GM12874 (cell line): ENCODE results near the gene HHLA2.

Experiments used
- CTCF ChIP-seq: IDR thresholded peaks from 2 replicates; pipeline ENCODE4 v1.5.1; 2011; ENCODE audit warnings: low read depth, mild to moderate bottlenecking, control low read depth, low read length, moderate library complexity; ENCODE audit not compliant: insufficient read depth

The HHLA2 gene

GRCh38 chr3:108420926-108421325, 124.6 kb downstream of the HHLA2 start:
- TF ChIP-seq CTCF, result no peak
